Hepatocyte (in vitro differentiated cells): Measurements from ENCODE around the gene ALK.

Experiments used
- CTCF ChIP-seq: fragments of 200-600 bp; sonication (generic); IDR thresholded peaks from 2 replicates; pipeline ENCODE4 v1.5.1; 2016; ENCODE audit warnings: antibody characterized with exemption, mild to moderate bottlenecking; ENCODE audit not compliant: poor library complexity
- EZH2 ChIP-seq: fragments of 200-600 bp; sonication (generic); IDR thresholded peaks from 2 replicates; pipeline ENCODE4 v1.6.1; 2016; ENCODE audit warnings: antibody characterized with exemption, mild to moderate bottlenecking, borderline replicate concordance
- EZH2phosphoT487 ChIP-seq: fragments of 200-600 bp; sonication (generic); IDR thresholded peaks from one replicate; pipeline ENCODE4 v1.6.1; 2018; ENCODE audit warnings: antibody characterized with exemption, mild to moderate bottlenecking, low read depth, moderate library complexity; ENCODE audit not compliant: unreplicated experiment, severe bottlenecking

GRCh38 chr2:29699045-29699444 is 222.3 kb downstream of the ALK start:
- TF ChIP-seq CTCF (no peak), EZH2 (no peak), EZH2phosphoT487 (no peak)
